RWPE2 (cell line): Measurements from ENCODE around the gene NR1D2.
"Not testable (repeated sequence)": the region's sequence is repeated elsewhere in the genome, so short reads cannot be mapped to it uniquely, and the experiment has no call there.

Source experiments
- ATAC-seq: fragments of 200-7000 bp; cut with Tn5 transposase; 3 replicates; pipeline ENCODE4 v1.9.1; 2021; ENCODE audit warnings: low read depth
- DNase-seq: peaks from one replicate; pipeline ENCODE4 v3.0.0-alpha.2; 2020; ENCODE audit warnings: low spot score
- H3K27ac ChIP-seq: fragments of 450-650 bp; 2 replicates; pipeline ENCODE4 v1.5.1; 2017; ENCODE audit warnings: mild to moderate bottlenecking; ENCODE audit not compliant: poor library complexity, severe bottlenecking
- H3K27me3 ChIP-seq: fragments of 250-450 bp; sonication (Bioruptor Pico); 2 replicates; pipeline ENCODE4 v1.5.1; 2021; ENCODE audit warnings: mild to moderate bottlenecking, moderate library complexity; ENCODE audit not compliant: insufficient read depth, poor library complexity, severe bottlenecking
- H3K36me3 ChIP-seq: fragments of 250-450 bp; sonication (Bioruptor Pico); 2 replicates; pipeline ENCODE4 v1.5.1; 2020; ENCODE audit warnings: low read depth, mild to moderate bottlenecking, moderate library complexity
- H3K4me1 ChIP-seq: fragments of 250-450 bp; sonication (Bioruptor Pico); 2 replicates; pipeline ENCODE4 v1.5.1; 2021; ENCODE audit warnings: mild to moderate bottlenecking, moderate library complexity; ENCODE audit not compliant: insufficient read depth, poor library complexity, severe bottlenecking
- H3K4me3 ChIP-seq: fragments of 250-450 bp; sonication (Bioruptor Pico); 2 replicates; pipeline ENCODE4 v1.5.1; 2021; ENCODE audit warnings: mild to moderate bottlenecking, moderate library complexity; ENCODE audit not compliant: severe bottlenecking
- H3K9me3 ChIP-seq: fragments of 250-450 bp; sonication (Bioruptor Pico); 2 replicates; pipeline ENCODE4 v1.5.1; 2021; ENCODE audit warnings: mild to moderate bottlenecking, moderate library complexity; ENCODE audit not compliant: severe bottlenecking
- CTCF ChIP-seq: fragments of 450-650 bp; IDR thresholded peaks from one replicate; pipeline ENCODE4 v1.5.1; 2017; ENCODE audit warnings: mild to moderate bottlenecking, moderate library complexity; ENCODE audit not compliant: poor library complexity, severe bottlenecking

NR1D2 gene

GRCh38 chr3:24019585-24019984, 74.5 kb downstream of the NR1D2 start:
- Histone ChIP-seq H3K9me3 (no peaks in the 10 kb centered on the region), H3K4me1 (peaks cover 4% of the 10 kb centered on the region), H3K27ac (no peak overlapping the region), H3K4me3 (no peak overlapping the region), H3K36me3 (no peaks in the 10 kb centered on the region), H3K27me3 (no peaks in the 10 kb centered on the region)
- no peak for TF ChIP-seq CTCF
- no peak for DNase-seq
- no peak for ATAC-seq

- DNase-seq (no peak), ATAC-seq (no peak)
- no peaks in the 10 kb centered on the region for H3K36me3 ChIP-seq
- no peak overlapping the region for H3K4me3 ChIP-seq
- H3K27me3 ChIP-seq = no peaks in the 10 kb centered on the region
- H3K27ac ChIP-seq = no peak overlapping the region
- peaks cover 4% of the 10 kb centered on the region for H3K4me1 ChIP-seq
- H3K9me3 ChIP-seq = no peaks in the 10 kb centered on the region
- TF ChIP-seq CTCF = no peak
These were observed 75.1 kb downstream of the NR1D2 start for GRCh38 chr3:24020036-24020691.

- H3K36me3 ChIP-seq = no peaks in the 10 kb centered on the region
- DNase-seq (no peak), ATAC-seq (no peak)
- no peak overlapping the region for H3K27ac ChIP-seq
- no peaks in the 10 kb centered on the region for H3K9me3 ChIP-seq
- no peak for TF ChIP-seq CTCF
- no peak overlapping the region for H3K4me3 ChIP-seq
- H3K27me3 ChIP-seq = no peaks in the 10 kb centered on the region
- peaks cover 4% of the 10 kb centered on the region for H3K4me1 ChIP-seq
These were observed 78.1 kb downstream of the NR1D2 start for GRCh38 chr3:24023197-24023596.

- Histone ChIP-seq H3K4me1 (no peaks in the 10 kb centered on the region), H3K27me3 (no peaks in the 10 kb centered on the region), H3K36me3 (no peaks in the 10 kb centered on the region), H3K9me3 (no peaks in the 10 kb centered on the region), H3K27ac (no peak overlapping the region), H3K4me3 (no peak overlapping the region)
- ATAC-seq (no peak), DNase-seq (no peak)
- no peak for TF ChIP-seq CTCF
These were observed 80.7 kb downstream of the NR1D2 start for GRCh38 chr3:24025805-24026204.

- not testable (repeated sequence) for H3K4me1 ChIP-seq, H3K27ac ChIP-seq, DNase-seq, ATAC-seq, H3K4me3 ChIP-seq, H3K27me3 ChIP-seq, H3K36me3 ChIP-seq, H3K9me3 ChIP-seq
These were observed 81.6 kb downstream of the NR1D2 start for GRCh38 chr3:24026665-24027064.
